ENCODE data around the gene MAVS.
"Not testable (repeated sequence)": the region's sequence is repeated elsewhere in the genome, so short reads cannot be mapped to it uniquely, and the experiment has no call there.

Gene MAVS

GRCh38 chr20:3815703-3816315 is 30.8 kb upstream of the MAVS start:
- DNase-seq = no peak

- peak; percentile 71 for DNase-seq
These were observed 28.2 kb upstream of the MAVS start for GRCh38 chr20:3818155-3819151.

- no peak for DNase-seq
These were observed 27.1 kb upstream of the MAVS start for GRCh38 chr20:3819411-3820047.

DNA sequence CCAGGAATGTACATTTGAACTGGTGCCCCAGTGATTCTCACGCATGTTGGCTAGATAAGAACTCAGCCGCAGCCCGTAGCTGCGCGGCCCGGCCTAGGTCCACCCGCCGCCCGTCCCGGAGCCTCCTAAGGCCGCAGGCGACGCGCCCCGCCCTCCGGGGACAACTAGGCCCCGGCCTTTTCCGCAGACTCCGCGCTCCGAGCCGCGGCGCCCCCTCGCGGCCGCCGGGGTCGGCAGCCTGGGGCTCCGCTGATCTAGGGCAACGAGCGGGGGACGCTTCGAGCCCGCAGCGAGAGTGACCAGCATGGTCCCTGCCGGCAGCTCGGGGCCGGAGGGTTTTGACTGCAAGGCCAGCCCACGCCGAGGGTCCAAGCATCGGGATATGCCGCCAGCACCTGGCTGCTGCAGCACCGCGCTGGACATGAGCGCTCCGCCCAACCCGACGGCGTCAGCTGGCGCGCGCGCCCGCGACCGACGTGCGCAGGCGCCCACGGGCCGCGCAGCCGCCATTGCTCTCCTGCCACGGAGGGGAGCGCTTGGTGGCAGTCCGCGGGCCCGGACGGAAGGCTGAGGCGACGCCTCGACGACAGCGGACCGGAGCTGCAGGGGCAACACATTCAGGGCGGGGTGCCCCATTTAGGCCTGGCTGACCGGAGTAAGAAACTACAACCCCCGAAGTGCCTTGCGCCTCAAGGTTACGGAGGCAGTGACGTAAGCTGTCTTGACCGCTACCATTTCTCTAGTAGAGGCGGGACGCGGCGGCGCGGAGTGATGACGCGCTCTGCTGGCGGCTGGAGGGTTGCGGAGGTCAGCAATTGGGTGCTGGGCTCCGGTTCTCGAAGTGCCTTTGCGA is 26.4 kb upstream of the MAVS start, which contains the start of gene AP5S1:
AP5S1 (plus strand) TSS at position 500 of the 853 bp plus-strand sequence. CDS start 1,571 bp downstream, outside the sequence.
- peak; percentile 96 for DNase-seq

DNA sequence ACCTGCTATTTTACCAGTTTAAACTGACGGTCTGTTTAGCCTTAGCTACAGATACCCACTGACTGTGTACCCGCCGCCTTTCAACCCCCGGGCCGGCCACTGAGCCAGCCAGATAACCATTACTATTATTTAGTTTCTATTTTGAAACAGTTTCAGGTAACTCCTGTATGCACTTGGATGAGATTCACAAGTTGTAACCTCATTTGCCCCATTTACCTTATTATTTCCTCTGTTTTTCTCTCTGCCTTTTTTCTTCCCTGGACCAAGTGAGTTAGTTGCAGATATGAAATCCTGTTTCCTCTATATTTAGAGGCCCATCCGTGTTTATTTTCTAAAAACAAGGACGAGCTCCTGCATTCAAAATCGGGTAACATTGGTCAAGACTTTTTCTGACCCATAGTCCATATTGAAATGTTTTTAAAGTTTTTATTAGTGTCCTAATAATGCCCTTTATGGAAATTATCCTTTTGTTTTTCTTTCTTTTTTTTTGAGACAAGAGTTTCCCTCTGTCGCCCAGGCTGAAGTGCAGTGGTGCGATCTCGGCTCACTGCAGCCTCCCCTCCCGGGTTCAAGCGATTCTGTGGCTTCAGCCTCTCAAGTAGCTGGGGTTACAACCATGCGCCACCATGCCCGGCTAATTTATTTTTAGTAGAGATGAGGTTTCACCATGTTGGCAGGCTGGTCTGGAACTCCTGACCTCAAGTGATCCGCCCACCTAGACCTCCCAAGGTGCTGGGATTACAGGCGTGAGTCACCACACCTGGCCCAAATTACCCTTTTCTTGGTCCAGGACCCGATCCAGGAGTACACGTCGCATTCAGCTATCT is 25.5 kb upstream of the MAVS start:
- DNase-seq = no peak

- no peak for DNase-seq
These were observed 24.6 kb upstream of the MAVS start for GRCh38 chr20:3821996-3822395.

GRCh38 chr20:3823881-3824280 is 22.8 kb upstream of the MAVS start:
- DNase-seq = no peak

GRCh38 chr20:3825526-3825925 is 21.1 kb upstream of the MAVS start:
- DNase-seq = no peak

DNA sequence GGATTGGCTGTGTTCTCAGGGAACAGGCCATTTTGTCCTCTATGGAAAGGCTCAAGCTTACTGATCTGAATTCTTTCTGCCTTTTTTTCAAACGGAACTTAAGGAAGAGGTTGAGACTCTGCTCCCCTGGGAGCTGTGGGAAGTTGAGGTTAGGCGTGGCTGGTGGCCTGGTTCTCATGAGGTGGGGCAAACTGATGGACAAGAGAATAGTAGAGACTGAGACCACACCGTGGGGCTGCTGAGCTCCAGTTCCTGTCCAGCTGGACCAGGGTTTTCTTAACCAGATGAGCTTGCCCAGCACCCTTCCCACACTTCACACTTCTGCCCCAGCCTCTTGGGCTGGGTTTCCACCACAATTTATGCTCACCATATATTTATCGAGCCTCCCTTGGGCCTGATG is 20.2 kb upstream of the MAVS start:
- DNase-seq = no peak

GRCh38 chr20:3828798-3829197 is 17.8 kb upstream of the MAVS start:
- DNase-seq = no peak

- DNase-seq = not testable (repeated sequence)
These were observed 16.7 kb upstream of the MAVS start for GRCh38 chr20:3829891-3830290.

GRCh38 chr20:3836132-3836531 is 10.5 kb upstream of the MAVS start:
- no peak for DNase-seq

DNA sequence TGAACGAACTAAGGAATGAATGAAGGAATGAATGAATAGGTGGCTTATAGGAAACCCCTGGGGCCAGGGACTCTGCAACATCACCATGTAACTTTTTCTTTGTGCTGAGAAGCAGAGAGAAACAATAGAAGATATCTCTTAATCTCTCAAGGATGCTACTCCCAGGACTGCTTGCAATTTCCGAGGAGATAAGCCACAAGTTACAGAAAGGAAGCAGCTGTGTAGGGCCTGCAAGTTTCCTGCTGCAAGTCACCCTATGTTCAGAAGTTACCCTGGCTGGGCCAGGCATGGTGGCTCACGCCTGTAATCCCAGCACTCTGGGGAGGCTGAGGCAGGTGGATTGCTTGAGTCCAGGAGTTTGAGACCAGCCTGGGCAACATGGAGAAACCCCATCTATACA is 7.3 kb upstream of the MAVS start:
- DNase-seq = no peak

GRCh38 chr20:3840201-3840600 is 6.4 kb upstream of the MAVS start:
- not testable (repeated sequence) for DNase-seq

DNA sequence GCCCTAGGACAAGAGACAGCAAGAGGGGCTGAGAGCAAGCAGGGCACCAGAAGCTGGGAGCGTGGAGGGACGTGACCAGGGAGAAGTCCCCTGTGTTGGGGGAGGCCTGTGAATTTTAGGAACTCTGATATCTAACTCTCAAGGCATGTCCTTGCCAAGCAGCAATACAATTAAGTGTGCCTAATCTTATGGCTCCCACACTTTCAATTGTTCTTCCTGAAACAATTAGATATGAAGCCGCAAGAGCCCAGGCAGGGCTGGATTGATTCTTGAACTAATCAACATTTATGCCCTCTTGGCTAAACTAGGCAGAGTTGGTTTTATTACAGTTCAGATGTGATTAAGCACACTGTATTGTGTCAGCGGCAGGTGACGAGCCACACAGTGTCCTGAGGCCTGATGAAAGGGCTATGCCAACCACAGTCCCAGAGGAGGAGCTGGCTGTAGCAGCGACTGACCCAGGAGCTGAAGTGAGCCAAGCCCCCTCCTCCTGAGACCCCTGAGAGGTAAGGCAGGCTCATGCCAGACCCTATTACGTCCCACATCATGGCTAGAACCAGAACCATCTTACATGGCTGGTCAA is 4.2 kb upstream of the MAVS start:
- no peak for DNase-seq

- DNase-seq = peak; percentile 45
These were observed 3.1 kb upstream of the MAVS start for GRCh38 chr20:3843490-3843889.

DNA sequence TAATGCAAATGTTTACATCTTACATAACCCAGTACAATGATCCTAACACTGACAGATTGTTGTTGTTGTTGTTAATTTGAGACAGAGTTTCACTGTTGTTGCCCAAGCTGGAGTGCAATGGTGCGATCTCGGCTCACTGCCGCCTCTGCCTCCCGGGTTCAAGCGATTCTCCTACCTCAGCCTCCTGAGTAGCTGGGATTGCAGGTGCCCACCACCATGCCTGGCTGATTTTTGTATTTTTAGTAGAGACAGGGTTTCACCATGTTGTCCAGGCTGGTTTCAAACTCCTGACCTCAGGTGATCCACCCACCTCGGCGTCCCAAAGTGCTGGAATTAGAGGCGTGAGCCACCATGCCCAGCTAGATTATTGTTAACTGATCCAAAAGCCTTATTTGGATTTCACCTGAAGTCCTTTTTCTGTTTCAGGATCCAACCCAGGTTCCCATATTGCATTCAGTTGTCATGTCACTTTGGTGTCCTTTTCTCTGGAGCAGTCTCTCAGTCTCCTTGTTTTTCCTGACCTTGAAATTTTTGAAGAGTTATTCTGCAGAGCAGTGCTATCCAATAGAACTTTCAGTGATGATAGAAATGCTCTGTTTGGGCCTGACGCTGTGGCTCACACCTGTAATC is 2.5 kb upstream of the MAVS start:
- DNase-seq = not testable (repeated sequence)

DNA sequence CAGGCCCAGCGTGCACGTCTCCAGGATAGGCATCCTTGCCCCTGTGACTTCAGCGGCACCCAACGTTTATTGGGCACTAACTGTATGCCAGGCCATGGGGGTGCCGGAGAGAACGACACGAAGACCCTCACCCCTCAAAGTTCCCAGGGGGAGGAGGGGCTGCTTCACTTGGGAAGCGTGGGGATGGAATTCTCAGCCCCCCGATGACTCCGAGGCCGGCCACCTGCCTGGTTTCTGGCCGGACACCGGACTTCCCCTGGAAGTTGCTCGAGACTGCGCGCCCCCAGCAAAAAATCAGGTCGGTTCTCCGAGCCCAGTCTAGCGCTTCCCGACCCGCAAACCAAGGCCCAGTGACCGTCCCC is 275 bp upstream of the MAVS start:
- DNase-seq = no peak

GRCh38 chr20:3847429-3847940 is 851 bp downstream of the MAVS start:
- no peak for DNase-seq

GRCh38 chr20:3848565-3848964 is 1.9 kb downstream of the MAVS start:
- DNase-seq = no peak

DNA sequence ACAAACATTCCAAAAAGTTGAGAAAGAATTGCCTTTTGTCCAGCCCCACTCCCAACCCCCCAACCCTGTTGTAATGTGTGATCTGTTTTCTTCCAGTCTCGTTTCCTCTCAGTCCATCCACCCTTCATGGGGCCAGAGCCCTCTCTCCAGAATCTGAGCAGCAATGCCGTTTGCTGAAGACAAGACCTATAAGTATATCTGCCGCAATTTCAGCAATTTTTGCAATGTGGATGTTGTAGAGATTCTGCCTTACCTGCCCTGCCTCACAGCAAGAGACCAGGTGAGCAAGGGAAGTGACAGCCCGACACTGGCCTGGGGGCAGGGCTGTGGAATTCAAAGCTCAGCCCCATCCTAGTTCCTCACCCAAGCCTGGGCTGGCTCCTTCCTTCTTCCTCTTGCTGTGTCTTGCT is 7.8 kb downstream of the MAVS start:
- DNase-seq = no peak
